DMS79 treated with DMSO at 0.1 percent for 48 hours (cell line): ENCODE data around the gene ZNF76.
"Not testable (repeated sequence)": the region's sequence is repeated elsewhere in the genome, so short reads cannot be mapped to it uniquely, and the experiment has no call there.

Experiments
- DNase-seq: peaks from one replicate; lab custom pipeline; 2025; lab: John Stamatoyannopoulos, UW

The ZNF76 gene

DNA sequence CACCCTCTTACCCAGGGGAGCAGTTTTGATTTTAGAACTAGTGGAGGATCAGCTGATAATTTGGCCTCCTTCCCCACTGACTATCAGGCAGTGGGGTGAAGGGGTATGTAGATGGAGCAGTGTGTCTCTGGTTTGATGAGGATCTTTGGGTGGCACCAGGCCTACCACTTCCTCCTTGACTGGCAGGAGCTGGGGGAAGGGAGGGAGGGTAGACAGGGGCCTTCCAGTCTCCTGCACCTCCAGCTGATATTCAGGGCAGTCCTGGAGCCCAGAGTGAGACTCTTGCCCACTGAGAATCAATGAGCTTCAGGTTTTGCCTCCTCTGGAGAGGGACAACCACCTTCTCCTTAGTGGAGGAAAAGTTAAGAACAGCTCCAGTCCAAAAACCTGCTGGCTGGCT lies 41.3 kb downstream of the ZNF76 start:
- no peak for DNase-seq

DNA sequence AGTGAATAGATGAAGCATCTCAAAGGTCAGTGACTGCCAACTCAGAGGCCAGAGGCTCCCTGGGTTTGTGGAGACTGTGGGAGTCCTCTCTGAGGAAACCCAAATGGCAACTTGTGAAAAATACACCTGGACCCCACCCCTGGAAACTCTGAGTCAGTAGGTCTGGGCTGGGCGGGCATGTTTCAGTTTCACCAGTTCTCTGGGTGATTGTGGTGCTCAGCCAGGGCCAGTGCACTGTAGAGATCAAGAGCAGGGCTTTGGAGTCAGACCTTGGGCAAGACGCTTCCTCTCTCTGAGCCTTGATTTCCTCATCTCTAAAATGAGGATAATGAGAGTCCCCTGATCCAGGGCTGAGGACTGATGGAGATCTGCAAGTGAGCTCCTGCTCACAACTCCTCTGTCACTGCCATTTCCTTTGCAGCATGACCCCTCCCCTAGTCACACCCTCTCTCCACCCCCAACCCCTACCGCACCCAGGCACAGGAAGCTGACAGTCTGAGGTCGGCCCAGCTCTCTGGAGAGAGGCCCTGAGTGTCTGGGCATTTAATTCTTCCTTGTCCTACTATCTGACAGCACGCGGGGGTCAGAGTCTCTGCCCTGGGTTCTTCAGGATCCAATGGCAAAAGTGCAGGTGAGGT lies 43.2 kb downstream of the ZNF76 start:
- DNase-seq: no peak

DNA sequence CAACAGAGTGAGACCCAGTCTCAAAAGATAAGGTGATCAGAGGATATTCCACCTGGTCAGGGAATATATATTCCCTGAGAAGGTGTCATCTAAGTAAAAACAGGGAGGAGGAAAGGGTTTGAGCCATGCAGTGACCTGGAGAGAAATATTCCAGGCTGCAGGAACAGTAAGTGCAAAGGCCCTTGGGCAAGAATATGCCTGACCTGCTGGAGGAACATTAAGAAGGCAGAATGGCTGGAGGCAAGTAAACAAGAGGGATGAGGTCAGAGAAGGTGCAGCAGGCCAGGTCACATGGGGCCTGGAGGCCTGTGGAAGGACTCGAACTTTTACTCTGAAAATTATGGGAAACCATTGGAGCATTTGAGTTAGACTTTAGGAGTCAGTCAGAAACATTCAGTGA lies 44.8 kb downstream of the ZNF76 start:
- DNase-seq: no peak

DNA sequence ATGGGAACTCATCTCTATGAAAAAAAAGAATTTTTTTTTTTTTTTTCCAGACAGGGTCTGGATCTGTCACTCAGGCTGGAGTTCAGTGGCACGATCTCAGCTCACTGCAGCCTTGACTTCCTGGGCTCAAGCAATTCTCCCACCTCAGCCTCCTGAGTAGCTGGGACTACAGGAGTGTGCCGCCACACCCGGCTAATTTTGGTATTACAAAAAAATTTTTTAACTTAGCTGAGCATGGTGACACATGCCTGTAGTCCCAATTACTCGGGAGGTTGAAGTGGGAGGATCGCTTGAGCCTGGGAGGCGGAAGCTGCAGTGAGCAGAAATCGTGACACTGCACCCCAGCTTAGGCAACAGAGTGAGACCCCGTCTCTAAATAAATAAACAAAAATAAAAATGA lies 45.6 kb downstream of the ZNF76 start:
- no peak for DNase-seq

DNA sequence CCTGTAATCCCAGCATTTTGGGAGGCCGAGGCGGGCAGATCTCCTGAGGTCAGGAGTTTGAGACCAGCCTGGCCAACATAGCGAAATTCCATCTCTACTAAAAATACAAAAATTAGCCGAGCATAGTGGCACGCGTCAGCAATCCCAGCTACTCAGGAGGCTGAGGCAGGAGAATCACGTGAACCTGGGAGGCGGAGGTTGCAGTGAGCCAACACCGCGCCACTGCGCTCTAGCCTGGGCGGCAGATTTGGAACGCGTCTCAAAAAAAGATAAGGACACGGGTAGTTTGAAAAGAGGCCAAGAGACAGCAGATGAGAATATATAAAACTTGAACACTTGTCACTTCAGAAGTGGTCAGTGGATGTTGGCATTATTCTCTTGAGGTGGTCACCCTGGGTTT lies 47.6 kb downstream of the ZNF76 start:
- DNase-seq: not testable (repeated sequence)

DNA sequence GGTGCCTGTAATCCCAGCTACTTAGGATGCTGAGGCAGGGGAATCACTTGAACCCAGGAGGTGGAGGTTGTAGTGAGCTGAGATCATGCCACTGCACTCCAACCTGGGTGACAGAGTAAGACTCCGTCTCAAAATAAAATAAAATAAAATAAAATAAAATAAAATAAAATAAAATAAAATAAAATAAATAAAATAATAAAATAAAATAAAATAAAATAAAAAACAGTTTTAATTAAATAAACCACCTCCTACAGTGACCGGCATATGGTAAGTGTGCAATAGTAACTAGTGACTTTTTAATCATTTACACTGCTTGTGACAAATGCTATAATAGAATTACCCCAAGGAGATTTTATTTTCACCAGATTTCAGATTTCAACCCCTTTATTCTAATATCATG lies 49.0 kb downstream of the ZNF76 start:
- not testable (repeated sequence) for DNase-seq

DNA sequence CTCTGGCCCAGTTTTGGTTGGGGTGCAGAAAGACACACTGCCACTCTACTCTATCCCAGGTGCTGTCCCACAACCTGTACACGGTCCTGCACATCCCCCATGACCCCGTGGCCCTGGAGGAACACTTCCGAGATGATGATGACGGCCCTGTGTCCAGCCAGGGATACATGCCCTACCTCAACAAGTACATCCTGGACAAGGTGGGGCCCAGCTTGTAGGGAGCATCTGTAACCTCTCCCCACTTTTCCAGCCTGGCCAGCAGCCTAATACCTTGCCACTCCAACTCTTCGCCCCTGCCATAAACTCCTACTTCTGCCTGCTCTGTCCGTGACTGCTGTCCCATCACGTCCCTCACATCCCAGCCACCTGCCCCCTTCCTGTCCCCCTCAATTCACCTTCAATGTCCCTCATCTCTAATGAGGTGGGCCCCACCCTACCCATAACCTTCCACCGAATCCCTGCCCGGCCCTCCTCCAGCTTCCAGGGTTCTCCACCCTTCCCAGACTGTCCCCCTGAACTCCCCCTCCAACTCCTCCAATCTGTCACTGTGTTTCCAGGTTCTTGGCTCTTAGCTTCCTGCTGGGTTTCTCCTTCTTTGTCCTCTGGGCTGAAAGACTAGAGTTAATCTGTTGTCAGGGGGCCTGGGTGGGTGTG lies 50.2 kb downstream of the ZNF76 start:
- no peak for DNase-seq

DNA sequence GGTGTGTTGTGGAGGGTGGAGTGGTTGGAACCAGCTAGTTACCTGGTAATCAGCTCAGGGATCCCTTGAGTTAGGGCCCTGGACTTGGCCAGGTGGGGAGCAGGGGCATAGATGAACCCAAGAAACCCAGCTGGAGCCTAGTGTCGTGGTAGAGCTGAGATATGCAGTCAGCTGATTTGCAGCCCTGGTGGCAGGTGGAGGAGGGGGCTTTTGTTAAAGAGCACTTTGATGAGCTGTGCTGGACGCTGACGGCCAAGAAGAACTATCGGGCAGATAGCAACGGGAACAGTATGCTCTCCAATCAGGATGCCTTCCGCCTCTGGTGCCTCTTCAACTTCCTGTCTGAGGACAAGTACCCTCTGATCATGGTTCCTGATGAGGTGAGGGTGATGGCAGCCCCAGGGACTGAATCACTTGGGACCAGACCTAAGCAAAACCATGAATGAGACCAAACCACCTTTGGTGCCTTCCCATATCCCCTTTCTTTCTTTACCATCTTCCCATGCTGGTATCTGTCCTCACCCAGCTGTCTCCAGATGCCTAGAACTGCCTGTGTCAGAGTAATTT lies 50.8 kb downstream of the ZNF76 start:
- DNase-seq: no peak

DNA sequence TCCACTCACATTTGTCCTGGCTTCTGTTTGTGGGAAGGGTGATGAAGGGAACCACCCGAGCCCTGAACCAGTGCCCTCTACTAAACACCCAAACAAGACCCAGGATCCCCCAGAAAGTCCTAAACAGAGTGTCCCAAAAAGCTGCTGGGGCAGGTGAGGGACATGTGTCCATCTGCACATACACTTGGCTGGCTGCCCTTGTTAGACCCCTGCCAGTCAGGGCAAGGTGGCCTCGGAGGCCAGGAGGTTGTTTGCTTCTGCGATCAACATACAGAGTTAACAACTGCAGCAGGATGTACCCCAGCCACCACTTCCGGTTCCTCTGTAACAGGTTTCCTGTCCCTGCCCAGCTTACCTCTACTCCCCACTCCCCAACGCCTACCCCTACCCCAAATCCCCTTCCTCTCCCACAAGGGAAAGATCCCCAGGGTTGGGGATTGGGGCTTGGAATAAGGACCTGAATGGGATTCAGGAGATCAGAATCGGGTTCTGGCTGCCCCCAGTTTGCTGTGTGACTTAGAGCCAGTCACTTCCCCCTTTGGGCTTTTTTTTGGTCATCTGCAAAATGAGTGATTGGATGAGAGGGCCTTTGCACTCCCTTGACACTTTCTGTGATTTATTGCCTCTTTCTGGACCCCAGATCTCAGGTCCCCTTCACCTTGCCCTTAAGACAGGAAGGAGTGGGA lies 52.0 kb downstream of the ZNF76 start:
- no peak for DNase-seq

DNA sequence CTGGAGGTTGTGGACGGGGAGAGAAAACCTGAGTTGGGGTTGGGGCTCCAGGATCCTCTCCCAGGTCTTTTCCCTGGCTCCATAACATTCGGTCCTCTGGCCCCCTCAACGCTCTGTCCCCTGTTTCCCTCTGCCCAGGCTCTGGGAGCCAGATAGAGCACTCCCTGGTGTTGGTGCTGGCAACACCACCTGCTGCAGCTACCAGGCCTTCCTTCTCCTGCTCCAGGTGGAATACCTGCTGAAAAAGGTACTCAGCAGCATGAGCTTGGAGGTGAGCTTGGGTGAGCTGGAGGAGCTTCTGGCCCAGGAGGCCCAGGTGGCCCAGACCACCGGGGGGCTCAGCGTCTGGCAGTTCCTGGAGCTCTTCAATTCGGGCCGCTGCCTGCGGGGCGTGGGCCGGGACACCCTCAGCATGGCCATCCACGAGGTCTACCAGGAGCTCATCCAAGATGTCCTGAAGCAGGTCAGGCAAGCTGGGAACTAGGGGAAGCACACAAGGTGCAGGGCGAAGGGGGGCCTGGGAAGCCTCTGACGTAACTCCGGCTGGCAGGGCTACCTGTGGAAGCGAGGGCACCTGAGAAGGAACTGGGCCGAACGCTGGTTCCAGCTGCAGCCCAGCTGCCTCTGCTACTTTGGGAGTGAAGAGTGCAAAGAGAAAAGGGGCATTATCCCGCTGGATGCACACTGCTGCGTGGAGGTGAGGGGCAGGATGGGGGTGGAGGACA lies 52.7 kb downstream of the ZNF76 start:
- DNase-seq: no peak

DNA sequence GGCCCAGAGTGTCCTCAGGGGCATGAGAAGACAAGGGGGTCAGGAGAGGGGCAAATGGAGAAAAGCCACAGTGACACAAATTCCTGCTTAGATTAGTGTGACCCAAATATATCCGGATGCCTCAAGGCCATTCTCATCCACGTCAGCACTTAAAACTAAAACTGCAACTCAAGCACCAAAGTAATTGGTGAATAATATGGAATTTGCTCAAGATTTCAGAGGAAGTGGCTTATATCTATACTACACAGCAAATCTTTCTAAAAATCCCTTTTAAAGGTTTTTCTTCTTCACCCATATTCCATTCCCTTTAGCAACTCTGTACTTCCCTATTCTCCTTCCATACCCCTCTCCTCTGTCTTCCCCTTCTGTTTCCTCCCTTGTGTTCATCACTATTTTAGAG lies 53.3 kb downstream of the ZNF76 start:
- DNase-seq: no peak

DNA sequence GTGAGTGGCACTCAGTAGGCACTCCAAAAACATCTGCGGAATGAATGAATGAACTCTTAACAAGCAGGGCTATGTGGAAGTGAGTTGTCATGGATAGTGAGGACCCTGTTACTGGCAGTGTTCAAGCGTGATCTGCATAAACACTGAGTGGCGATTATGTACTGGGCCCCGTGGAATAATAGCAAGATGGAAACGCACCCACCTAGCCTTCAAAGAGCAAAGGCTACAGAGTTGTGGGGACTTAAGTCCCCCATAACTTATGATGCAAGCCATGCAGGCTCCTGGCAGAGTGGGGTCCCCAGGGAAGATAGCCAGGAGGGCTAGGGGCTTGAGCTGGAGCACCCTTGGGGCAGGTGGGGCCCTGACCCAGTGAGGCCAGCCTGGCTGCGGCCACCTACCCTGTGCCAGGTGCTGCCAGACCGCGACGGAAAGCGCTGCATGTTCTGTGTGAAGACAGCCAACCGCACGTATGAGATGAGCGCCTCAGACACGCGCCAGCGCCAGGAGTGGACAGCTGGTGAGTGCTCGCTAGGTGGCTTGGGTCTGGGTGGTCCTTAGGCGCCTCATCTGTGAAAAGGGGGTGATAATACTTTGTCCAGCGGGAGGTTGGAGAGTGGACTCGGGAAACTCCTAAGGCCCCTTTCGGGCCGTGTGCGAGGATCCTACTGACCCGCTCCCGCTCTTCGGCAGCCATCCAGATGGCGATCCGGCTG lies 58.1 kb downstream of the ZNF76 start:
- peak; percentile 75 for DNase-seq

DNA sequence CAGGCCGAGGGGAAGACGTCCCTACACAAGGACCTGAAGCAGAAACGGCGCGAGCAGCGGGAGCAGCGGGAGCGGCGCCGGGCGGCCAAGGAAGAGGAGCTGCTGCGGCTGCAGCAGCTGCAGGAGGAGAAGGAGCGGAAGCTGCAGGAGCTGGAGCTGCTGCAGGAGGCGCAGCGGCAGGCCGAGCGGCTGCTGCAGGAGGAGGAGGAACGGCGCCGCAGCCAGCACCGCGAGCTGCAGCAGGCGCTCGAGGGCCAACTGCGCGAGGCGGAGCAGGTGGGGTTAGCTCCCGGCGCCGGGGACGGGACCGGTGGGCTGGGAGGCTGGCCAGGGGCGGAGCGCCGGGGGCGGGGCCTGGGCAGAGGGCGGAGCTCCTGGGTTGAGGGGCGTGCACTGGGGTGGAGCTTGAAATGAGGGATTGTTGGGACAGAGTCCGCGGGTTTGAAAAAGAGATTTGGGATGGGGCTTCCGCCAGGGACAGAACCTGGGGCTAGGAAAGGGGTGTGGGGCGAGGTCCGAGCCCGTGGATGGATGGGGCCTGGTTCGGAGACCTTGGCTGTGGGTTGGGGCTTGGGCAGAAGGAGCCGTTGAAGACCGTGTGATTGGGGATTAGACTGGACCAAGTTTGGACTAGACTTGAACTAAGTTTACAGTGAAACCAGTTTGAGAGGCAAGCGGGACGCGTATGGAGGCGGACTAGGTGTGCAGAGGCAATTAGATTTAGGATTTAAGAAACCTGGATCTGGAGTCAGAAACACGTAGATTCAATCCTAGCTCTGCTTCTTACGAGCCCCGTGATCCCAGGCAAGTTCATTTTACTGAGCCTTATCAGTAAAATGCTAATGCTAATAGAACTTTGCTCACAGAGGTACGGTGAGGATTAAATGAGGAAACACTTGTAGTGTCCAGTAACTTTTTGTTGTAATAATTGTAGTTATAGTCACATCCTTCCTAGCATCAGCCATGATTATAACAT lies 58.9 kb downstream of the ZNF76 start:
- DNase-seq: peak; percentile 75

DNA sequence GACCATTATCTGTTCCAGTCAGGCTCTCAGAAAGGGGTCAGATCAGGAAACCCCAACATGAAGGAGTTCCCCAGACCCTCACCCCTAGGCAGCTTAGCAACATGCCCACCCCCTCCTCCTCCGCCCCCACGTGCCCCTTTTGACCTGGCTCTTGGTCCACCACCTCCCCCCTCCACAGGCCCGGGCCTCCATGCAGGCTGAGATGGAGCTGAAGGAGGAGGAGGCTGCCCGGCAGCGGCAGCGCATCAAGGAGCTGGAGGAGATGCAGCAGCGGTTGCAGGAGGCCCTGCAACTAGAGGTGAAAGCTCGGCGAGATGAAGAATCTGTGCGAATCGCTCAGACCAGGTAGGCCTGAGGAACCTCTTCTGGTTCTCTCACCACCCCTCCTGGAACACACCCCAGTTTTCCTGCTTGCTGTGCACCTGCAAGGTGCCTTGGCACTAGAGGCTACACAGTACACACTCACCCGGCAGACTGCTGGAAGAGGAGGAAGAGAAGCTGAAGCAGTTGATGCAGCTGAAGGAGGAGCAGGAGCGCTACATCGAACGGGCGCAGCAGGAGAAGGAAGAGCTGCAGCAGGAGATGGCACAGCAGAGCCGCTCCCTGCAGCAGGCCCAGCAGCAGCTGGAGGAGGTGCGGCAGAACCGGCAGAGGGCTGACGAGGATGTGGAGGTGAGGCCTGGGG lies 60.0 kb downstream of the ZNF76 start:
- DNase-seq: no peak

DNA sequence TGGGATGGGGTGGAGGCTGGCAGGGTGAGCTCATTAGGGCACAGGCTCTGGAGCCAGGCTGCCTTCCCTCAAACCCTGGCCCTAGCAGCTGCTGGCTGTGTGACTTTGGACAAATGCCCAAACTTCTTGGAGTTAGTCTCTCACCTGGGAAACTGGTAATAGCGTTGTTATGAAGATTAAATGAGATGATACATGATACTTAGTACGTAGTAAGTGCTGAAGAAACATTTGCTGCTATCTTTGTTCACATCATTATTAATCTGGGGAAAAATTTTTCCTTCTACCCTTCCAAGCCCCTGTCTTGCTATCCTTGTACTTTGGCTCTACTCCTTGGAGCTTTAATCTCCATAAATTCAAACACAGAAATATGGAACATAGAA lies 60.5 kb downstream of the ZNF76 start:
- no peak for DNase-seq

DNA sequence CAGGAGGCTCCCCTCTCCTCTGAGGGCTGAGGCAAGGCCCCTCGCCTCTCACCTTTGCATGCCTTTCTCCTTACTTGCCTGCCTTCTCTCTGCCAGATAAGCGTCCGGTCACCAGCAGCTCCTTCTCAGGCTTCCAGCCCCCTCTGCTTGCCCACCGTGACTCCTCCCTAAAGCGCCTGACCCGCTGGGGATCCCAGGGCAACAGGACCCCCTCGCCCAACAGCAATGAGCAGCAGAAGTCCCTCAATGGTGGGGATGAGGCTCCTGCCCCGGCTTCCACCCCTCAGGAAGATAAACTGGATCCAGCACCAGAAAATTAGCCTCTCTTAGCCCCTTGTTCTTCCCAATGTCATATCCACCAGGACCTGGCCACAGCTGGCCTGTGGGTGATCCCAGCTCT lies 61.6 kb downstream of the ZNF76 start:
- no peak for DNase-seq

DNA sequence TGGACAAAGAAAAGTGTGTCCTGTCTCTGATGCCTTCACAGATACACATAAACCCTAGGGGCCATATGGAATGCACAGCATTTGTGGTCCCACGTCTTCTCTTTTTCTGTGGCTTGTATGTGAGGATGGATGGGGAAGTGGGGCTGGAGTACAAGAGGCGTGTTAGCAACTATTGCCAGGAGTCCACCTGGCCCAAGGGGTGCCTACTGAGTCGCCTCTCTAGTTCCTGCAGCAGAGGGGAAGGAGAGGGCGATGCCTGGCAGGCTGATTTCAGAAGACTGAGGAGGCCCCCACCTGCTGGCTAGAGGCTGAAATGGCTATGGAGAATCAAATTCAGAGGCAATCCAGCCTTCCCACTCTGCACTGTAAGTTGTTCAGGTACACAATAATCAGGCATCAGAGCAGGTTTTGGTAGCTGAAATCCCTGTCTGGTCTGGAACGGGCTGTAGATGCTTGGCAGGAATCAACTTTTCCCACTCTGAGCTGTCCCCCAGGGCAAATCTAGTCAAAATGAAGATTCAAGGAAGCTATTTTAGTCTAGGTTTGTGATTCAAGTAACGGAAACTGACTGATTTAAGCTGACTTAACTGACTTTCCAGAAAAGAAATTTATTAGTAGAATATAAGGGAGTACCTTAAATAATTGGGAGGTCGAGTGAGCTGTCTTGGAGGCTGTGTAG lies 68.0 kb downstream of the ZNF76 start:
- DNase-seq: peak; percentile 18

DNA sequence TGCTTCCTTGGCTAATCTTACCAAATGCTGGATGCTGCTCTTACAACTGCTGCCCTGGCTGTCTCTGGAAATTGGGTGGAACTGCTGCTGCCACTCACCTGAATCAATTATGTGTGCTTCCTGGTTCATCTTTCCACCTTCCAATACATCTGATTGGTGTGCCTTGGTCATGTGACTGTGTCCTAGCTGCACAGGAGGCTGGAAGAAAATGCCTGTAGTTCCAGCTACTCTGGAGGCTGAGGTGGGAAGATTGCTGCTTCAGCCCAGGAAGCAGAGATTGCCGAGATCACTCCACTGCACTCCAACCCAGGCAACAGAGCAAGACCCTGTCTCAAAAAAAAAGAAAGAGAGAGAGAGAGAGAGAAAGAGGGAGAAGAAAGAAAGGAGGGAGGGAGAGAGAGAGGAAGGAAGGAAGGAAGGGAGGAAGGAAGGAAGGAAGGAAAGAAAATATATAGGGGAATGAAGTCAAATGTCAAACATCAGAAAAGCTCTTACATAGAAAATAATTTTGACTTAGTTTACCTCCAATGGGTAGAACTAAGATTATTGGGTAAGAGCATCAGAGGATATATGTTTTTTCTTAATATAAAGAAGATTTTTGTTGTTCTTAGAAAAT lies 68.7 kb downstream of the ZNF76 start:
- no peak for DNase-seq

DNA sequence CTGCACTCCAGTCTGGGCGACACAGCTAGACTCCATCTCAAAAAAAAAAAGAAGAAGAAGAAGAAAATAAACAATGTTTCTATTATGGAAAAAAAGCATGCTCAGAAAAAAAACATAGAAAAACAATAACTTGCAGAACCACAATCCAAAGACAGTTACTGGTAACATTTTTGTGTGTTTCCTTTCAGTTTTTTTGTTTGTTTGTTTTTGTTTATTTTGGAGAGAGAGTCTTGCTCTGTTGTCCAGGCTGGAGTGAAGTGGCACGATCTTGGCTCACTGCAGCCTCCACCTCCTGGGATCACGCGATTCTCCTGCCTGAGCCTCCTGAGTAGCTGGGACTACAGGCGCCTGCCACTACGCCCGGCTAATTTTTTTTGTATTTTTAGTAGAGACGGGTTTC lies 69.4 kb downstream of the ZNF76 start:
- DNase-seq: not testable (repeated sequence)
